ENCODE results near the gene QKI.
"Not testable (repeated sequence)": the region's sequence is repeated elsewhere in the genome, so short reads cannot be mapped to it uniquely, and the experiment has no call there.

The QKI gene

DNA sequence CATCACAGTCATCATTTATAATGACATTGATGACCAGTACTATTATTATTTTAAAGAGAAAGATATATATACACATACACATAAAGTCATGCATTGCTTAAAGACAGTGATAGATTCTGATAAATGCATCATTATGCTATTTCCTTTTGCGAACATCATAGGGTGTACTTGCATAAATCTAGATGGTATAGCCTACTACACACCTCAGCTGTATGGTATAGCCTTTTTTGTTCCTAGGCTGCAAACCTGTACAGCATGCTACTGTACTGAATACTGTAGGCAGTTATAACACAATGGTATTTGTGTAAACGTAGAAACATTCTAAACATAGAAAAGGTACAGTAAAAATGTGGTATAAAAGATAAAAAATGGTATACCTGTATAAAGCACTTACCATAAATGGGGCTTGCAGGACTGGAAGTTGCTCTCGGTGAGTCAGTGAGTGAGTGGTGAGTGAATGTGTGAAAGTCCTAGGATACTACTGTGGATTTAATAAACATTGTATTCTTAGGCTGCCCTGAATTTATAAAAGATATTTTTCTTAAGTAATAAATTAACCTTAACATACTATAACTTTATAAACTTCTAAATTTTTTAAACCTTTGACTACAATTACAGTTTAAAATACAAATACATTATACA lies 23.9 kb downstream of the QKI start:
- Histone ChIP-seq H3K4me1 (ENCODE audit: control insufficient read depth, insufficient read depth, low read length) (peaks cover 4% of the 10 kb centered on the region), H3K9ac (ENCODE audit: low read length) (no peak overlapping the region), H3K4me3 (ENCODE audit: low read length) (no peak overlapping the region), H3K36me3 (ENCODE audit: control insufficient read depth, insufficient read depth, low read length) (no peaks in the 10 kb centered on the region), H3K27me3 (ENCODE audit: control insufficient read depth, insufficient read depth, low read length) (no peaks in the 10 kb centered on the region), H3K27ac (ENCODE audit: low read depth, low read length) (no peak overlapping the region)

DNA sequence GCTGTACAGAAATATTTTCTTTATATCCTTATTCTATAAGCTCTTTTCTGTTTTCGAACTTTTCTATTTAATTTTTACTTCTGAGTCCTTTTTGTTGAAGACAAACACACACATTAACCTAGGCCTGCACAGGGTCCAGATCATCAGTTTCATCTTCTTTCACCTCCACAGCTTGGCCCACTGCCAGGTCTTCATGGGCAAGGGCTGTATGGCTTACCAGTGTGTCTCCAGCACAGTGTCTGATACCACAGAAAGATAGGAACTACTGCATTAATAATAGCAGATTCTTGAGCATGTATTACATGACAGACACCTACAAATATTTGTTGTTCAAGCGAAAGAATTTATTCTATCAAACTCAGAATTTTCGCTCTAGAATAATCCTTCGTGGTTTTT lies 24.4 kb downstream of the QKI start:
- Histone ChIP-seq H3K4me3 (ENCODE audit: low read length) (no peak overlapping the region), H3K9ac (ENCODE audit: low read length) (no peak overlapping the region), H3K4me1 (ENCODE audit: control insufficient read depth, insufficient read depth, low read length) (peaks cover 4% of the 10 kb centered on the region), H3K27me3 (ENCODE audit: control insufficient read depth, insufficient read depth, low read length) (no peaks in the 10 kb centered on the region), H3K36me3 (ENCODE audit: control insufficient read depth, insufficient read depth, low read length) (no peaks in the 10 kb centered on the region), H3K27ac (ENCODE audit: low read depth, low read length) (no peak overlapping the region)

DNA sequence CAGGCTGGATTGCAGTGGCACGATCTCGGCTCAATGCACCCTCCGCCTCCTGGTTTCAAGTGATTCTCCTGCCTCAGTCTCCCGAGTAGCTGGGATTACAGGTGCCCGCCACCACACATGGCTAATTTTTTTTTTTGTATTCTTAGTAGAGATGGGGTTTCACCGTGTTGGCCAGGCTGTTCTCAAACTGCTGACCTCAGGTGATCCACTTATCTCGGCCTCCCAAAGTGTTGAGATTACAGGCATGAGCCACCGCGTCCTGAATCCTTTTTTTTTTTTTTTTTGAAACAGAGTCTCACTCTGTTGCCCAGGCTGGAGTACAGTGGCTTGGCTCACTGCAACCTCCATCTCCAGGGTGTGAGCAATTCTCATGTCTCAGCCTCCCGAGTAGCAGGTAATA lies 24.9 kb downstream of the QKI start:
- not testable (repeated sequence) for H3K27ac ChIP-seq (ENCODE audit: low read depth, low read length); H3K4me3 ChIP-seq (ENCODE audit: low read length); H3K9ac ChIP-seq (ENCODE audit: low read length); H3K4me1 ChIP-seq (ENCODE audit: control insufficient read depth, insufficient read depth, low read length); H3K27me3 ChIP-seq (ENCODE audit: control insufficient read depth, insufficient read depth, low read length); H3K36me3 ChIP-seq (ENCODE audit: control insufficient read depth, insufficient read depth, low read length)

DNA sequence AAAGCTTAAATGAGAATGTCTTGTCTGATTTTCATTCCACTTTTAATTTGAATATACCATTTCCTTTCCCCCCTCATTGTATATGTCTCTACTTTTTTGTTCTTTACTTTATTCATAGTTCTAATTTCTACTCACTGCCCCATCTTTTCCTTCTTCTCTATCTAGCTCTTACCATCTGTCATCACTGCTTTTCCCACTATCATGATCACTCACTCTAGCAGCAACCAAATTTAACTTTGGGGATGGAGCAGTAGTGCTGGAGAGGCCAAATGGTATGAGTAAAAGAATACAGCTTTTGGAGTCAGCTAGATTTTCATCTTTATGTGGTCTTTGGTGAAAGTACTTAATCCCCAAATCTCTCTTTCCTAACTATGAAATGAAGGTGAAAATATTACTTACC lies 25.5 kb downstream of the QKI start:
- Histone ChIP-seq H3K27ac (ENCODE audit: low read depth, low read length) (no peak overlapping the region), H3K4me1 (ENCODE audit: control insufficient read depth, insufficient read depth, low read length) (peaks cover 4% of the 10 kb centered on the region), H3K36me3 (ENCODE audit: control insufficient read depth, insufficient read depth, low read length) (no peaks in the 10 kb centered on the region), H3K4me3 (ENCODE audit: low read length) (no peak overlapping the region), H3K9ac (ENCODE audit: low read length) (no peak overlapping the region), H3K27me3 (ENCODE audit: control insufficient read depth, insufficient read depth, low read length) (no peaks in the 10 kb centered on the region)

DNA sequence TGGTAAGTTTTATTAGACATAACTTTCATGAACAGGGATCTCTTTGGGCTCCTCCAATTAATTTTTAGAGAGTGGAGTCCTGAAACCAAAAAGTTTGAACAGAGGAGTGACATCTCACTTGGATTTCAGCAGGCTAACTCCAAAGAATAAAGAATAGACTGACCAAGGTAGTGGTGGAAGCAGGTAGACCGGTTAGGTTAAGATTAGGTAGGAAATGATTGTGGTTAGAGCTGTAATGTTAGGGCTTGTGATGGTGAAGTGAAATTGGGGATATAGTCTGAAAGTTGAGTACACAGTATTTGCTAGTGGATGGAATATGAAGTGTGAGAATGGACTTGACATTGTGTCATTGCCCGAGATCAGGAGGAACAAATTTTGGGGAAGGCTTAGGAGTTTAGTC lies 27.8 kb downstream of the QKI start:
- peaks cover 4% of the 10 kb centered on the region for H3K4me1 ChIP-seq (ENCODE audit: control insufficient read depth, insufficient read depth, low read length)
- no peak overlapping the region for H3K27ac ChIP-seq (ENCODE audit: low read depth, low read length)
- H3K27me3 ChIP-seq (ENCODE audit: control insufficient read depth, insufficient read depth, low read length): no peaks in the 10 kb centered on the region
- H3K9ac ChIP-seq (ENCODE audit: low read length): no peak overlapping the region
- H3K36me3 ChIP-seq (ENCODE audit: control insufficient read depth, insufficient read depth, low read length): no peaks in the 10 kb centered on the region
- no peak overlapping the region for H3K4me3 ChIP-seq (ENCODE audit: low read length)

DNA sequence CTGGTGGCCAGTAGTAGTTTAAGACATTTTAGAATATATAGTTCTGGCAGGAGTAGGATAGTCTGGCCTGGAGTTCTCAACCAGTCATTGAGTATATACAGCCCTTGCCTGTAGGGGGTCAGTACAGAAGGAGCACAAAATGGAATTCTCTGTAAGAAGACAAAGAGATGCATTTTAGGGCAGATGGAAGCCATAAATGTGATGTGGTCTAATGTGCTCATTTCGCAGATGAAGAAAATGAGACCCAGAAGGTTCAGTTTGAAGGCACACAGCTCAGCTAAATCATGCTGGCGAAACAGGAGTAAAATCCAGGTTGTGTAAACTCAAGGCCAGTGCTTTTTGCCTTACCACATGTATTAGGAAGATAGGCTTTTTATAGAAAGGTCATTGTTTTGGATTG lies 29.6 kb downstream of the QKI start:
- H3K4me3 ChIP-seq (ENCODE audit: low read length): no peak overlapping the region

DNA sequence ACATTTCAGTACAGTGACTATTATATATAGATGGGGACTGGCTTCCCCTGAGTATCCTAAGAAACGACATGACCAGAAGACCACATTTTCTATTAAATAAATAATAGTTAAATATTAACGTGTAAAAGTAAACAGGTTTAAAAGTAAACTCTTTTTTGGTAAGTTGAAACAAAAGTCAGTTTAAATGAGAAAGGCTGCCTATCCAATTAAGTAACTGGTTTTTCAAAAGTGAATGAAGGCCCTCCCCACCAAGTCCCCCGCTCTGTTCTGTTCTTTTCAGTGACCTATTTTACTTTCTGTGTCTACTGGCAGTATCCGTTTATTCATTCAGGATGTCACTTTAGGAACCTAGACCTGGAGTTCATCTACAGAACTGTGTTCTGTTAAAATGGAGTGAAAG lies 32.0 kb downstream of the QKI start:
- no peak overlapping the region for H3K27ac ChIP-seq (ENCODE audit: low read depth, low read length)
- no peak overlapping the region for H3K4me3 ChIP-seq (ENCODE audit: low read length)
- no peaks in the 10 kb centered on the region for H3K4me1 ChIP-seq (ENCODE audit: control insufficient read depth, insufficient read depth, low read length)
- no peaks in the 10 kb centered on the region for H3K36me3 ChIP-seq (ENCODE audit: control insufficient read depth, insufficient read depth, low read length)
- no peaks in the 10 kb centered on the region for H3K27me3 ChIP-seq (ENCODE audit: control insufficient read depth, insufficient read depth, low read length)
- H3K9ac ChIP-seq (ENCODE audit: low read length): no peak overlapping the region

More for the DNA sequence above, 29.6 kb downstream of the QKI start:
- Histone ChIP-seq H3K36me3 (ENCODE audit: control insufficient read depth, insufficient read depth, low read length) (no peaks in the 10 kb centered on the region), H3K4me1 (ENCODE audit: control insufficient read depth, insufficient read depth, low read length) (no peaks in the 10 kb centered on the region), H3K27me3 (ENCODE audit: control insufficient read depth, insufficient read depth, low read length) (no peaks in the 10 kb centered on the region), H3K27ac (ENCODE audit: low read depth, low read length) (no peak overlapping the region), H3K9ac (ENCODE audit: low read length) (no peak overlapping the region)

DNA sequence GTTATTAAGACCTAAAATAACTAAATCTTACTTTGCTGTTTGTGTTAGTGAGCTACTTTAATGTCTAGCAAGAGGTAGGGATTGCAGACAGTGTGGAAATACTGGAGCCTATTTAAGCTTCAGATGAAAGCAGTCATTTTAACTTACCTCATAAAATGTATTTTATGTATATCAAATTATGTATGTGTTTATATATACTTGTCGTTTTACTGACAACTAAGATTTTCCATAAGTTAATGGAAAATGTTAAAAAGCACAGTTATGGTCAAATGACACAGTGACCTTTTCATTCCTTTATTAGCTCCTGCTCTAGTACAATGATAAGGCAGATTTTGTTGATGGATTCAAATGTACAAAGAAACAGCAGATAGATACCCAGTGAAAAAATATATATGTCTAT lies 34.6 kb downstream of the QKI start:
- no peak overlapping the region for H3K4me3 ChIP-seq (ENCODE audit: low read length)
- H3K4me1 ChIP-seq (ENCODE audit: control insufficient read depth, insufficient read depth, low read length): no peaks in the 10 kb centered on the region
- no peak overlapping the region for H3K27ac ChIP-seq (ENCODE audit: low read depth, low read length)
- no peak overlapping the region for H3K9ac ChIP-seq (ENCODE audit: low read length)
- H3K27me3 ChIP-seq (ENCODE audit: control insufficient read depth, insufficient read depth, low read length): no peaks in the 10 kb centered on the region
- H3K36me3 ChIP-seq (ENCODE audit: control insufficient read depth, insufficient read depth, low read length): no peaks in the 10 kb centered on the region

DNA sequence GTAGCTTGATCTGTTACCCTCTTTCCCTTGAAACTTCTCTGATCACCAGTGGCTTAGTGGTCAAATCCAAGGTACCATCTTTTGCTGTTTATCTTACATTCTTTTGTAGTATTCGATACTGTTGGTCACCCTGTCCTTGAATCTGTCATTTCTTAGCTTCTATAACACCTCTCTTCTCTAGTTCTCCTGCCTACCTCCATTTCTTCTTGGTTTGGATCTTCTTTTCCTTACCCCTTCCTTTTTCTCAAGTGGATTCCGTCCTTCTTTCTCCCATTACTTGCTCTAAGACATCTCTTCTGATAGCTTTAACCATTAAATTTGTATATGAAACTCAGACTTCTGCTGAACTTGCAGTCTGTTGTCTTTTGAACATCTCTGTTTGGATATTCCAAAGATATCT lies 39.9 kb downstream of the QKI start:
- H3K27ac ChIP-seq (ENCODE audit: low read depth, low read length): no peak overlapping the region
- peaks cover 2% of the 10 kb centered on the region for H3K4me1 ChIP-seq (ENCODE audit: control insufficient read depth, insufficient read depth, low read length)
- H3K27me3 ChIP-seq (ENCODE audit: control insufficient read depth, insufficient read depth, low read length): no peaks in the 10 kb centered on the region
- no peak overlapping the region for H3K4me3 ChIP-seq (ENCODE audit: low read length)
- H3K36me3 ChIP-seq (ENCODE audit: control insufficient read depth, insufficient read depth, low read length): no peaks in the 10 kb centered on the region
- H3K9ac ChIP-seq (ENCODE audit: low read length): no peak overlapping the region

DNA sequence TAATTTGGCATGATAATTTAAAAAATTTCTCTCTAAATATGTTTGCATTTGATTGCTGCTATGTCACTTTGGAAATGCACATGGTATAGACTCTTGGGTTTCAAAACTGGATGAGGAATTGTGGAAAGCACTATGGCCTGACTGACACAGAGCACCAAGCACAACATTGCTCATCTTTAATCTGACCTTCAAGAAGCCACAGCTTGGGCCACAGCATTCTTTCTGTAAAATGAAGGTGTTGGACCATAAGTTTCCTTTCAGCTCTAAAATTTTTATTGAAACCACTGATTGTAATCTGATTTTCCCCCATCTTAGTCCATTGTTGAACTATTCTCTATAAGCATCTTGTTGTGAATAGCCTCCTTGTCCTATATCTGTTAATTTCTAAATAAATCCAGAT lies 41.0 kb downstream of the QKI start:
- H3K27ac ChIP-seq (ENCODE audit: low read depth, low read length): no peak overlapping the region
- H3K9ac ChIP-seq (ENCODE audit: low read length): no peak overlapping the region
- no peaks in the 10 kb centered on the region for H3K36me3 ChIP-seq (ENCODE audit: control insufficient read depth, insufficient read depth, low read length)
- no peak overlapping the region for H3K4me3 ChIP-seq (ENCODE audit: low read length)
- peaks cover 4% of the 10 kb centered on the region for H3K4me1 ChIP-seq (ENCODE audit: control insufficient read depth, insufficient read depth, low read length)
- H3K27me3 ChIP-seq (ENCODE audit: control insufficient read depth, insufficient read depth, low read length): no peaks in the 10 kb centered on the region

DNA sequence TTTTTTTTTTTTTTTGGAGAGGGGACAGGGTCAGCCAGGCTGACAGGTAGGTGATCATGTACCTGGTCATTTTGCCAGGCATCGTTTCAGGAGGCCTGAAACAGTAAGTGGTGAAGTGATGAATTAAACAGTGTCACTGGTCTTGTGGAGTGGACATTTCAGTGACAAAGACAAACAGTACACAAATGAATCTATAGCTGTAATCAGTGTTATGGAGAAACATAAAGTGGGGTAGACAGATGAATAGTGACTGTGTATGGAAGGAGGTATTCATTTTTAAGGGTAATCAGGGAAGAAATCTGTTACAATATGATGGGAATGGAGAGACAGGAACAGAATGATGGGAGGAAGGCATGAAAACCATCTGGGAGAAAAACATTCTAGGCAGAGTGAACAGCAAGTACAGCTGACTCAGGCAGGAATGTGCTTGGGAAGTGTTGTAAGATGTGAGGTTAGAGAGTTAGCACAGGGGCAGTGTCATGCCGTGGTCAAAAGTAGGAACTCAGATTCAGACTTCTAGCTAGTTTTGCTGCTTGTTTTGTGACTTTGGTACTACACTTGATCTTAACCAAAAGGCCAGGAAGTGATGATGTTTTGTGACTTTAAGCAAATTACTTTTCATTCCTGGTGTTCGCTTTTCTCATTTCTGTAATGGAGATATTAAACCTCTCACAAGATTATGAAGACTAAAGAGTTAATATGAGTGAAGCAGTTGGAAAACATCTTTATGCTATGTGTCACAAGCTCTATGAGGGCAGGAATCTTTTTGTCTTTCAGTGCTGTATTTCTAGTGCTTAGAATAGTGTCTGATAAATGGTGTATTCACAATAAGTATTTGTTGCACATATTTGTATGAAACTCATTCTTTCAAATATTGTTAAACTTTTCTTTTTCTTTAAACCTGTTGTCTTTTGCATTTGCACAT lies 43.4 kb downstream of the QKI start:
- no peak overlapping the region for H3K4me3 ChIP-seq (ENCODE audit: low read length)
- H3K27me3 ChIP-seq (ENCODE audit: control insufficient read depth, insufficient read depth, low read length): no peaks in the 10 kb centered on the region
- no peak overlapping the region for H3K27ac ChIP-seq (ENCODE audit: low read depth, low read length)
- H3K9ac ChIP-seq (ENCODE audit: low read length): no peak overlapping the region
- H3K36me3 ChIP-seq (ENCODE audit: control insufficient read depth, insufficient read depth, low read length): no peaks in the 10 kb centered on the region
- H3K4me1 ChIP-seq (ENCODE audit: control insufficient read depth, insufficient read depth, low read length): peaks cover 4% of the 10 kb centered on the region

DNA sequence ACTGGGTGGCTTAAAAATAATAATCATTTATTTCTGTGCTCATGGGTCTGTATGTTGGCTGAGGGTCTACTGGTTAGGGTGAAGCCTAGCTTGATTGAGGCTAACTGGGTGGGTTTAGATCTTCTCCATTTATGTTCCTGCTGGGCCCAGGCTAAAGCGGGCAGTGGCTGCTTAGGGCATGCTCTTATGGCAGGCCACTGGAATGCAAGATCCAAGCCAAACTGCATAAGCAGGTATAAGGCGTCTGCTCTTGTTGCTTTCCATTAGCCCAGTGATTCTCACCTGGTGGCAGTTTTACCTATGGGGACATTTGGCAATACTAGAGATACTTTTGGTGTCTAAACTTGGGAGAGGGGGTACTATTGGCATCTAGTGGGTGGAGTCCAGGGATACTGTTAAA lies 44.5 kb downstream of the QKI start:
- Histone ChIP-seq H3K4me1 (ENCODE audit: control insufficient read depth, insufficient read depth, low read length) (peaks cover 4% of the 10 kb centered on the region), H3K27ac (ENCODE audit: low read depth, low read length) (no peak overlapping the region), H3K36me3 (ENCODE audit: control insufficient read depth, insufficient read depth, low read length) (no peaks in the 10 kb centered on the region), H3K9ac (ENCODE audit: low read length) (no peak overlapping the region), H3K4me3 (ENCODE audit: low read length) (no peak overlapping the region), H3K27me3 (ENCODE audit: control insufficient read depth, insufficient read depth, low read length) (no peaks in the 10 kb centered on the region)

DNA sequence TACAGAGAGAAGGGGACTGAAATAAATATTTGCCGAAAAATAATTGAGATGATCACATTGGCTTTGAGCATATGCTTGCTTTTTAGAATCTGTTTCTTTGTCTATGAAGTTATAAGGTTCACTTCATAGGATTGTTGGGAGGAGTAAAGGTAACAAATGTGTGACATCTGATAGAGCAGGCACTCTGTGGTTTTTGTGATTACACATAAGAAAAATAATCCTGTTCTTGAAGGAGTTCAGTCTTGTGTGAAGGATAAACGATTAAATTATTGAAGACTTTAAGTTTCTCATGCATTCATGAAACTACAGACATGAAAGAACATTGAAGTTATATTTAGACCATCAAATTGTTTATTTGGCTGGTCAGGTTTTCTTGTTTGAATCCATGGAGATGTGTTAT lies 45.0 kb downstream of the QKI start:
- no peak overlapping the region for H3K27ac ChIP-seq (ENCODE audit: low read depth, low read length)
- H3K36me3 ChIP-seq (ENCODE audit: control insufficient read depth, insufficient read depth, low read length): no peaks in the 10 kb centered on the region
- H3K4me3 ChIP-seq (ENCODE audit: low read length): no peak overlapping the region
- no peaks in the 10 kb centered on the region for H3K27me3 ChIP-seq (ENCODE audit: control insufficient read depth, insufficient read depth, low read length)
- H3K4me1 ChIP-seq (ENCODE audit: control insufficient read depth, insufficient read depth, low read length): peaks cover 4% of the 10 kb centered on the region
- no peak overlapping the region for H3K9ac ChIP-seq (ENCODE audit: low read length)

Data from rectal smooth muscle tissue (tissue), 1 donor.